ENCODE measurements around the gene SCYGR7.

SCYGR7 gene

DNA sequence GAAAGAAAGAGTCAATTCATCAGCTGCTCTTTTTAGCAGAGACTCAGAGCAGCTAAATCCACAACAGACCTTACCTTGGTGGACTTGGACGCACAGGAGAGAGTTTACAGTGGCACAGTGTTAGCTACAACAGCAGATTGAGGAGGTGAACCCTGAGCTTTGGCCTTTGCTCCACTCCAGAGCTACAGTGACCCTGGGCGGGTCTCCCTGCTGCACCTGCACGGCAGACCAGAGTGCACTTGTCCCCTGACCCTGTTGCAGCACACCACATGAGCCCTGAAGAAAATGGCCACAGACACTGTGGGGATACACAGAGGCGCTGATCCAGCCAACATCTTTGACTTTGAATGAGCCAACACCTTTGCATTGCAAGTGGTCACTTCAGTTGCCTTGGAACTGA lies 21.3 kb upstream of the SCYGR7 start:
- DNase-seq (ENCODE audit: low read depth): no peak
- no peak overlapping the region for H3K4me3 ChIP-seq (ENCODE audit: low read depth, low read length)
- no peak for TF ChIP-seq CTCF (conservative IDR thresholded peaks at IDR 0.05; ENCODE audit: low read depth, low read length)

DNA sequence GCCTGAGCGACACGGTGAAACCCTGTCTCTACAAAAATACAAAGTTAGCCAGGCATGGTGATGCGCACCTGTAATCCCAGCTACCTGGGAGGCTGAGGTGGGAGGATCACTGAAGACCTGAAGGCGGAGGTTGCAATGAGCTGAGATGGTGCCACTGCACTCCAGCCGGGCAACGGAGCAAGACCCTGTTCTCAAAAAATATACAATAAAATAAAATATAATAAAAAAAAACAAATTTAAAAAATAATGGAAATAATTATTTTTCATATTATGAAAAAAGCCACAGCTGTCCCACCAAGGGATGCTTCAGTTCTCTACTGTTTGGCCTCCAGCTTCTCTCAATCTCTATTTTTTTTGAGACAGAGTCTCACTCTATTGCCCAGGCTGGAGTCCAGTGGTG lies 20.7 kb upstream of the SCYGR7 start:
- no peak for TF ChIP-seq CTCF (conservative IDR thresholded peaks at IDR 0.05; ENCODE audit: low read depth, low read length)
- no peak for DNase-seq (ENCODE audit: low read depth)
- H3K4me3 ChIP-seq (ENCODE audit: low read depth, low read length): no peak overlapping the region

GRCh38 chr2:227710986-227711385 lies 17.1 kb upstream of the SCYGR7 start:
- DNase-seq (ENCODE audit: low read depth): no peak
- H3K4me3 ChIP-seq (ENCODE audit: low read depth, low read length): no peak overlapping the region
- TF ChIP-seq CTCF (conservative IDR thresholded peaks at IDR 0.05; ENCODE audit: low read depth, low read length): no peak

- TF ChIP-seq CTCF (conservative IDR thresholded peaks at IDR 0.05; ENCODE audit: low read depth, low read length): no peak
Measured at GRCh38 chr2:227713291-227713690, 14.8 kb upstream of the SCYGR7 start.

GRCh38 chr2:227716501-227716900 lies 11.6 kb upstream of the SCYGR7 start:
- no peak for DNase-seq (ENCODE audit: low read depth)
- no peak overlapping the region for H3K4me3 ChIP-seq (ENCODE audit: low read depth, low read length)
- no peak for TF ChIP-seq CTCF (conservative IDR thresholded peaks at IDR 0.05; ENCODE audit: low read depth, low read length)

More at GRCh38 chr2:227713291-227713690, 14.8 kb upstream of the SCYGR7 start:
- H3K4me3 ChIP-seq (ENCODE audit: low read depth, low read length): no peak overlapping the region
- no peak for DNase-seq (ENCODE audit: low read depth)

DNA sequence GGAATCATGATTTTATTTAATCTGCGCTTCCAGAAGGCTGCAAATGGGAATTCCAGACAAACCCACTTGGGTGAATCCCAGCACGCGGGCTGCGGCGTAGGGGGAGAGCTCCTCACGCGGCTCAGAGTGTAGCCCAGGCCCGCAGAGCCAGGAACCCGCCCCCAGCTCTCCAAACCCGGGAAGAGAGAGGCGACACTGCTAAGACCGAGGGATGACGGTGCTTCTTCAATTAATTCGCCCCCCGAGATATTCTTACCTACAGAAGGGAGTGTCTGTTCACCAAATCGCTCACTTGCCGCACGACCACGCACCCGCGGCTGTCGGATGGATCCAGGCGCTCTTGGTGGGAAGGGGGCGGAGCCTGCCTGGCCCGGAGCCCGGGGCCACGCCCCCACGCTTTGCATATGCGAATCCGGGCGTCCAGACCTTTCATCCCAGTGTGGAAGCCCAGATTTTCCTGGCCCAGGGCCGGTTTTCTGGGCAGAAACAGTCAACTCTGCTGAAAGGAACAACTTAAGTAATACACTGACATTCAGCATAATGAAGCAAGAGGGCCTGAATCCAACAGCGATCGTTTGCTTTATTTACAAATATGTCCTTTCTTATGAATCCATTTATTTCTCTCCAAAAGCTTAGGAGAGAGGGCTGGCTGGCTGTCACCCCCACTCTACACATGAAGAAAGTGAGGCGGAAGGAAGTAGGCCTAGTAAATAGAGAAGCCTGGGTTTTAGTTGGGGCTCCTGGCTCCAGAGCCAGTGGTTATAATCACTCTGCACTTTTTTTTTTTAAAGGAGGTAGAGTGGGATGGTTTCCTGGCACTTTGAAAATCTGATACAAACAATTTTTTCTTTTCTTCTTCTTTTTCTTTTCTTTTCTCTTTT lies 10.2 kb upstream of the SCYGR7 start, which contains the start of gene SLC19A3:
Gene SLC19A3, minus strand, starts transcription at position 342 of the 881 bp plus-strand sequence. CDS start 15,710 bp downstream, outside the sequence.
- peak; percentile 81 for DNase-seq (ENCODE audit: low read depth)
- no peak for TF ChIP-seq CTCF (conservative IDR thresholded peaks at IDR 0.05; ENCODE audit: low read depth, low read length)
- H3K4me3 ChIP-seq (ENCODE audit: low read depth, low read length): peak within 1 kb of the TSS; percentile 61

GRCh38 chr2:227719641-227720040 lies 8.5 kb upstream of the SCYGR7 start:
- H3K4me3 ChIP-seq (ENCODE audit: low read depth, low read length): no peak overlapping the region
- no peak for DNase-seq (ENCODE audit: low read depth)
- no peak for TF ChIP-seq CTCF (conservative IDR thresholded peaks at IDR 0.05; ENCODE audit: low read depth, low read length)

Data from choroid plexus epithelial cell (primary cell).